HG03060 (cell line): ENCODE measurements around the gene SHISA8.

ENCODE experiments used
- ATAC-seq: cut with Tn5 transposase; IDR thresholded peaks from one replicate; pipeline ENCODE4 v1.9.1; 2021; ENCODE audit warnings: low read depth, moderate number of reproducible peaks; ENCODE audit not compliant: unreplicated experiment

The SHISA8 gene

GRCh38 chr22:41934284-41935014 lies 19.6 kb upstream of the SHISA8 start:
- no peak for ATAC-seq

GRCh38 chr22:41933411-41934177 lies 18.7 kb upstream of the SHISA8 start:
- ATAC-seq: no peak

GRCh38 chr22:41932353-41932752 lies 17.5 kb upstream of the SHISA8 start:
- no peak for ATAC-seq

- ATAC-seq: no peak
Observed at GRCh38 chr22:41931701-41932269, 16.9 kb upstream of the SHISA8 start.

- ATAC-seq: no peak
Observed at GRCh38 chr22:41929418-41929810, 14.5 kb upstream of the SHISA8 start.

DNA sequence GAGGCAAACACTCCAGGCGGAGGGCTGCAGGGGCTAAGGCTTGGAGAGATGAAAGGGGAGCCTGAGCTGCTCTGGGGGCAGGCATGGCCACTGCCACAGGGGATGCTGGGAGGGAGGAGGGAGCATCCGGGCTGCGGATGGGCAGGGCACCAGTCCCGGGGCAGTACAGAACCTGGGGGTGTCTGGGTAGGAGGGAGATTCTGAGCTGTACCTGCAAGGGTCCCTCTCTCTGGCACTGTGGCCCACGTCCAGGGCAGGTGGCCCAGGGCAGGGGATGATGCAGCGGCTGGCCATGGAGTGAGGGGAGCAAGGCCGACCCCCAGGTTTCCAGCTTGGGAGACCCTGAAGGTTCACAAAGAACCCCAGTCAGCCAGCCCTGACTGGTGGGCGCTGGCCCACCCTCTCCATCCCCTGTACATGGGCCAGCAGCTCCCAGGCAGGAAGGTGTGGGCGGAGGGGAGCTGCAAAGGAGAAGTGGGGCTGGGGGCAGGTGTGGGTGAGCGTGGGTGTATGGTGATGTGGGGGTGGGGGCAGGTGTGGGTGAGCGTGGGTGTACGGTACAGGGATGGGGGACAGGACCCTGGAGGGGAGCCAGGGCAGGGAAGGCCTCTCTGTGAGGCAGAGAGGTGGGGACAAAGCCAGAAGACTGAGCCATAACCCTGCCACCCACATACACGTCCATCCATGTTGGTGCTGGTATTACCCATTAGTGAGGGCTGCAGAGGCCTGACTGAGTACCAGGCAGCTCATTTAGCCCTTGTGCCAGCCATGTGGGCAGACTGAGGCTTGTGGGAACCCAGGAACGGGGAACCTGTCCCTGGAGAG lies 13.9 kb upstream of the SHISA8 start:
- ATAC-seq: no peak

DNA sequence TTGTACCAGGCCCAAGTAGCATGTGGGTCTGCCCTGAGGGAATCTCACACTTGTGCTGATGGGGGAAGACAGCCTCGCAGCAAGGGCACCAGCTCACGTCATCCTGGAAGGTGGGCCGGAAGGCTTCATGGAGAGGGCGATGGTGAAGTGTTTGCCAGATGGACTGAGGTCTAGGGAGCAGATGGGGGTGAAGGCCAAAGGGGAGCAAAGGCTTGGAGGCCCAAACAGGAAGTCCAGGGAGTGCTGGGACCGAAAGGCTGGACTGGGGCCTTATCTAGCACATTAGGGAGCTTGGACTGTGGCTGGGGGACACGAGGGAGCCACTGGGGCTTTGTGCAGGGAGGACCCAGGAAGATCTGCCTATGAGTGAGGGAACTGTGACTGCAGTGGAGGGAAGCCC lies 12.9 kb upstream of the SHISA8 start:
- no peak for ATAC-seq

- ATAC-seq: no peak
Observed at GRCh38 chr22:41925783-41926460, 11.0 kb upstream of the SHISA8 start.

GRCh38 chr22:41923595-41924276 lies 8.9 kb upstream of the SHISA8 start:
- no peak for ATAC-seq

GRCh38 chr22:41922940-41923594 lies 8.2 kb upstream of the SHISA8 start:
- no peak for ATAC-seq

DNA sequence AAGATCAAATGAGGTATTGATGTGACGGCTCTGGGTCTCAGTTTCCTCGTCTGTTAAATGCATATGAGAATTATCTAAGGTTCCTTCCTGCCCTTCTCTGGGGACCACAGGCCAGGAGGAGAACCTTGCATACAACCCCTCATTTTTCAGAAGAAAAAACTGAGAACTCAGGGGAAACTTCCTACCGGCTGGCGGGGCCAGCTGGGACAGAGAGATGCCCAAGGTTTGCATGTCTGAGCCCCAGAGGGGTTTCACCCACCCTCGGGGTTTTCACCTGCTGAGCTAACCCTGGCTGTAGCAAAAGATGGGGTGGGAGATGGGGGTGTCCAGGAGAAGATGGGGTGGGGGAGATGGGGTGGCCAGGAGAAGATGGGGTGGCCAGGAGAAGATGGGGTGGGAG lies 7.5 kb upstream of the SHISA8 start:
- no peak for ATAC-seq

DNA sequence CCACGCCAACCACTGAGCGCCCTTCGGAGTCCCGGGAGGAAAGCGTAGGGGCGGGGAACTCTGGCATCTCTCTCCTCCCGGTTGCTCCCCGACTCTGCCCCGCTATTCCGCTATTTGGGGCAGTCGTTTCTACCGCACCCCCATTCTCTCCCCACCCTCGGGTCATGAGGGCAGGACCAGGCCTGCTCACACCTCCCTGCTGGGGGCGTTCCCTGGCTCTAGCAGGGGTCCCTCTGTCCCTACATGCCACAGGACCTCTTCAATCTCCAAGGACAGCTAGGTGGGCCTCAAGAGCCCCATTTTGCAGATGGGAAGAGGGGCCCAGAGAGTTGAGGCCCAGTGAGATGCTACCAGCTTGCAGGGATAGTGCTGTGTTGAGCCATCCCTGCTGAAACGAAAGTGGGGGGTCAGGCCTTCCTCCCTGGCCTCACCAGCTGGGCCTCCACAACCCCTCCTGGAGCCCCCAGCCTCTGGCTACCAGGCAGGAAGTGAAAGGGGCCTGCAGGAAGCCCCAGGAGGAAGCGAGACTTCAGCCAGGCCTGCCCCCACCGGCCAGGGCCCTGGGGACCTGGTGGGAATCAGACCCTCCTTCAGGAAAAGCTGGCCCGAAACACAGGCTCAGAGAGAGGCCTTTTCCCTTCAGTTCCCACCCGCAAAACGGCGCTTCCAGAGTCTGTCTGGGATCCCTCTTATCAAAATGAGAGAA lies 5.5 kb upstream of the SHISA8 start:
- no peak for ATAC-seq

- no peak for ATAC-seq
Observed at GRCh38 chr22:41919357-41920224, 4.7 kb upstream of the SHISA8 start.

DNA sequence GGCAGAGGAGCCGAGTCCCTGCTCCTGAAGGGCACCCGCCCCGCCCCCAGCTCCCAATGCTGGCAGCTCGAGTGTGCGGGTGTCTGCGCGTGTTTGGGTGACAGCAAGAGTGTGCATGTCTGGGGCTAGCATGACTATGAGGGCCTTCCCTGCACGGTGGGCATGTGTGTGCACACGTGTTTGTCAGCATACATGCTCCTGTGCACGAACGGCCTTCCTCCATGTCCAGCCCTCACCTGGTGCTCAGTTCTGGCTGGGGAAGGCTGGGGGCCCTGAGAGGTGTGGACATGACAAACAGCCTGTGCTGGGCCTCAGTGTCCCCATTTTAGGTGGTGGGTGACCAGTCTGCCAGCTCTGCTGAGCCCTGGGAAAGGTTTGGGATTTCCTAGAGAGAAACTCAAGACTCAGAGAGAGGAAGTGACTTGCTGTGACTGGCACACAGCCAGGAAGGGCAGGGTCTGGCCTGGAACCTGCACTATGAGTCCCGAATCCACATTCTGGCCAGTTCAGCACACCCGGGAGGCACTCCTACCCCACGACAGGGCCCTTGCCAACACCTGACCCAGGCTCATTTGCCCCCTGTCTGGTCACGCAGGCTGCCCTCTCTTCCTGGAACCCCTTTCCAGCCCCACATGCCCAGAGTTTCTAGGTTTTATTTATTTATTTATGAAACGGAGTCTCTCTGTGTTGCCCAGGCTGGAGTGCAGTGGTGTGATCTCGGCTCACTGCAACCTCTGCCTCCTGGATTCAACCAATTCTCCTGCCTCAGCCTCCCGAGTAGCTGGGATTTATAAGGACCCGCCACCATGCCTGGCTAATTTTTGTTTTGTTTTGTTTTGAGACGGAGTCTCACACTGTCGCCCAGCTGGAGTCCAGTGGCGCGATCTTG lies 3.3 kb upstream of the SHISA8 start:
- no peak for ATAC-seq

GRCh38 chr22:41917375-41917902 lies 2.6 kb upstream of the SHISA8 start:
- no peak for ATAC-seq

- no peak for ATAC-seq
Observed at GRCh38 chr22:41916745-41917358, 2.0 kb upstream of the SHISA8 start.
